IMR-90 (cell line): Measurements from ENCODE around the gene NSD2.

Experiments used
- CEBPB ChIP-seq: IDR thresholded peaks from 2 replicates; pipeline ENCODE4 v1.6.1; 2012; ENCODE audit warnings: low read depth, low read length, improper control_type of control experiment
- CTCF ChIP-seq: conservative IDR thresholded peaks from 2 replicates; pipeline ENCODE4 v1.5.1; 2012; ENCODE audit warnings: mild to moderate bottlenecking, low read depth, low read length, improper control_type of control experiment
- ELK1 ChIP-seq: fragments of 150-350 bp; IDR thresholded peaks from 2 replicates; pipeline ENCODE4 v1.6.1; 2016; ENCODE audit warnings: low read depth, mild to moderate bottlenecking, low read length, moderate library complexity, borderline replicate concordance
- MAZ ChIP-seq: IDR thresholded peaks from 2 replicates; pipeline ENCODE4 v1.6.1; 2012; ENCODE audit warnings: low read depth, mild to moderate bottlenecking, low read length, improper control_type of control experiment, moderate library complexity, borderline replicate concordance
- NFE2L2 ChIP-seq: fragments of 150-350 bp; IDR thresholded peaks from 2 replicates; pipeline ENCODE4 v1.6.1; 2016; ENCODE audit warnings: low read depth, mild to moderate bottlenecking, low read length
- POLR2A ChIP-seq: IDR thresholded peaks from 2 replicates; pipeline ENCODE4 v1.6.1; 2012; ENCODE audit warnings: mild to moderate bottlenecking, low read depth, low read length

- TF ChIP-seq CTCF (no peak), POLR2A (no peak), MAZ (no peak), NFE2L2 (no peak), CEBPB (no peak), ELK1 (no peak)
Observed at GRCh38 chr4:1902243-1902642, 31.1 kb downstream of the NSD2 start.
